Subcutaneous abdominal adipose tissue (tissue), 5 donors: ENCODE measurements around the gene YPEL1.

Source experiments
- H3K27ac ChIP-seq: one replicate; pipeline ENCODE4 v1.7.0; 2013; ENCODE audit warnings: low read depth, mild to moderate bottlenecking, inconsistent platforms, low read length, moderate library complexity
- H3K27me3 ChIP-seq, 5 donors: one replicate each; pipeline ENCODE4 v1.7.0; 2013; ENCODE audit warnings: low read length in 5 of 5, inconsistent platforms in 1 of 5; ENCODE audit not compliant: control insufficient read depth in 5 of 5, insufficient read depth in 4 of 5
- H3K36me3 ChIP-seq, 5 donors: one replicate each; pipeline ENCODE4 v1.7.0; 2013; ENCODE audit warnings: low read length in 5 of 5; ENCODE audit not compliant: control insufficient read depth in 5 of 5, insufficient read depth in 5 of 5
- H3K4me1 ChIP-seq, 5 donors: one replicate each; pipeline ENCODE4 v1.7.0; 2013; ENCODE audit warnings: low read length in 5 of 5, mild to moderate bottlenecking in 3 of 5, moderate library complexity in 1 of 5; ENCODE audit not compliant: control insufficient read depth in 5 of 5, insufficient read depth in 5 of 5
- H3K4me3 ChIP-seq, 5 donors: one replicate each; pipeline ENCODE4 v1.7.0; 2013; ENCODE audit warnings: low read length in 5 of 5, low read depth in 1 of 5
- H3K9ac ChIP-seq, 5 donors: one replicate each; pipeline ENCODE4 v1.7.0; 2013; ENCODE audit warnings: low read length in 5 of 5, mild to moderate bottlenecking in 4 of 5, moderate library complexity in 3 of 5
- H3K9me3 ChIP-seq, 5 donors: one replicate each; pipeline ENCODE4 v1.7.0; 2013; ENCODE audit warnings: low read length in 5 of 5; ENCODE audit not compliant: control insufficient read depth in 5 of 5
- donor health status: healthy.
- donor health status: healthy.
- donor health status: healthy.
- donor health status: healthy.
- donor health status: healthy.

Gene YPEL1

DNA sequence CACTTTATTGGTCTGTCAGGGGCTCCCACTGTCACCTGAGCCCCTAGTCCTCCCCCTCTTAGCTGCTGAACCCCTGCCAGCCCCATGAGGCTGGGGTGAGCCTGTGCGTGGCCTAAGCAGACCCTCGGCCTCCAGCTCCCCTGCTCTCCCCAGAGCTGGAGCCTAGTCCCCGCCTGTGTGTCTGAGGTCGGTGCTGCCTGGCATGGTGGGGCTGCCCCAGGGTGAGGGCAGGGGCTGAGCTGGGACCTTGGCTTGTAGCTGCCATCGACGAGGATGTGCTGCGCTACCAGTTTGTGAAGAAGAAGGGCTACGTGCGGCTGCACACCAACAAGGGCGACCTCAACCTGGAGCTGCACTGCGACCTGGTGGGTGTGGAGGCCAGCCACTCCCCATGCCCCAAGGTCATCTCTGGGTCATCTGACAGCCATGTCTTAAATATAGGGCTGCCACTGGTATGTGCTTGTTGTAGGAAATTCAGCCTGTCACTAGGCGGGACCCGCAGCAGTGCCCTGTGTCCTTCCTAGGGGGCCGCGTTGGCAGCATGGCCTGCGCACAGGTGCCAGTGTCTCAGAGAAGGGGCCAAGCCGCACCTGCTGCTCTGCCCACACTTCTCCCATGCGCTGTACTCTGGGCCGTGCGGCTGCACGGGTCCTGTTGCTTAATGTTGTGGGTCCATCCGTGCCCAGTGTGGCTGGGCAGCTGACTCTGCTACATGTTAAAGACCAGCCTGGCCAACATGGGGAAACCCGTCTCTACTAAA is 48.8 kb downstream of the YPEL1 start:
- Histone ChIP-seq H3K9ac (no peak overlapping the region), H3K27ac (no peak overlapping the region), H3K4me3 (no peak overlapping the region), H3K36me3 (peaks cover 0 to 86% (median 72%) of the 10 kb centered on the region in 5 donors), H3K4me1 (peaks cover 0 to 1% (median 0%) of the 10 kb centered on the region in 5 donors), H3K27me3 (no peaks in the 10 kb centered on the region), H3K9me3 (no peaks in the 10 kb centered on the region)

DNA sequence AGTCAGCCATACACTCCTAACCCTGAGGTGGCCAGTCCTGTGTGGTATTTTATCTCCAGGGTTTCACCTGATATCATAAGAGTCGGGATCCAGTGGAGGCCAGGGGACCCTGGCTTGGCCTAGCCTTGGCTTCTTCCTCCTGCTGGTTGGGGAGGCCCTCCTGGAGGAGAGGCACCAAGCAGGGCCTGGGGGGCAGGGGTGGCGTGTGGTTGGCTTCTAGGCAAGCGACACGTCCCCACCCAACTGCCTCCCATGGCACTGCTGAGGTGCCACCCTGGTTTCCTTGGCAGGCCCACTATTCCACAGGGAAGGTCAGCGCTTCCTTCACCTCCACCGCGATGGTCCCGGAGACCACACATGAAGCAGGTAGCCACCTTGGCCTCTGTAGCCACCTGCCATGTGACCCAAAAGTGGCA is 49.4 kb downstream of the YPEL1 start:
- H3K36me3 ChIP-seq = peaks cover 0 to 87% (median 75%) of the 10 kb centered on the region in 5 donors
- H3K27ac ChIP-seq = no peak overlapping the region
- no peak overlapping the region for H3K4me3 ChIP-seq
- no peaks in the 10 kb centered on the region for H3K9me3 ChIP-seq
- H3K27me3 ChIP-seq = no peaks in the 10 kb centered on the region
- H3K4me1 ChIP-seq = peaks cover 0 to 1% (median 0%) of the 10 kb centered on the region in 5 donors
- no peak overlapping the region for H3K9ac ChIP-seq

DNA sequence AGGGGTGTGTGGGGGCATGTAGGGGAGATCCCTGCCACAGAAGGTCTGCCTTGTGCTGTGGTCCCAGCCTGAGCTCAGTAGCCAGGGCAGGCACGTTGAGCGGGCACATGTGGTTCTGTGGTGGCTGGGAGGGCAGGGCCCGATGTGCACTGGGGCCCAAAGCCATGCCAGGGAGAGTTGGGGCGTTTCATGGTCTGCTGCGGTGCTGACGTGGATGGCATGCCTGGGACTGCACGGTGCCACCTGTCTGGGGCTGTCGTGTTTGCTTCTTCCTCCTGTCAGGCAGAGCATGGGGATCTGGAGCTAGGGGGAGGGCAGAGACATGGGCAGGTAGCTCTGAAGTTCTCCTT is 50.5 kb downstream of the YPEL1 start:
- Histone ChIP-seq H3K27ac (no peak overlapping the region), H3K27me3 (no peaks in the 10 kb centered on the region), H3K9ac (no peak overlapping the region), H3K36me3 (peaks cover 0 to 84% (median 75%) of the 10 kb centered on the region in 5 donors), H3K4me3 (no peak overlapping the region), H3K9me3 (no peaks in the 10 kb centered on the region), H3K4me1 (peaks cover 0 to under 1% (median 0%) of the 10 kb centered on the region in 5 donors)

DNA sequence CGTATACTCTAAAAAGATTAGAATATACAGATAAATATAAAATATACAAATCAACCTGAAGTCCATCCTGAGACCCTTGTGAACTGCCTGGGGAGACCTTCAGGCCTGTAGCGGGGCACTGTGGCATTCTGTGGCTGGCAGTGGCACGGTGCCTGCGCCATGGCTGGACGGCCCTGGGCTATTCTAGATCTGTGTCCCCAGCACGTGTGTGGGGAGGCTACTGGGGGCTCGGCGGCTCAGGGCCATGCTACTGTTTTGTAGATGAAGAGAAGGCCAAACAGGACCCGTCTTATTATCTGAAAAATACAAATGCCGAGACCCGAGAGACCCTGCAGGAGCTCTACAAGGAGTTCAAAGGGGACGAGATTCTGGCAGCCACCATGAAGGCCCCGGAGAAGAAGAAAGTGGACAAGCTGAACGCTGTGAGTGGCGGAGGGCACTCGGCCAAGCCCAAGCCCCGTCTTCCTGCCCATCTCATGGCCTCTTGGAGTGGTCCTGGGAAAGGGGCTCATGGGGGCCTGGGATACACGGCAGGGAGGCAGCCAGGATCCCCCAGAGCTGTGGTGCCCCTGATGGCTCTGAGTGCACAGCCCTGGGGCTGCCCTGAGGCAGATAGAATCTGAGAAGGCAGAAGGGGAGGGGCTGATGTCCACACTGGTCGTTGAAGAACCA is 51.0 kb downstream of the YPEL1 start:
- H3K9me3 ChIP-seq = no peaks in the 10 kb centered on the region
- peaks cover 0 to 81% (median 76%) of the 10 kb centered on the region in 5 donors for H3K36me3 ChIP-seq
- no peak overlapping the region for H3K27ac ChIP-seq
- H3K4me1 ChIP-seq = no peaks in the 10 kb centered on the region
- H3K9ac ChIP-seq = no peak overlapping the region
- H3K27me3 ChIP-seq = no peaks in the 10 kb centered on the region
- no peak overlapping the region for H3K4me3 ChIP-seq

DNA sequence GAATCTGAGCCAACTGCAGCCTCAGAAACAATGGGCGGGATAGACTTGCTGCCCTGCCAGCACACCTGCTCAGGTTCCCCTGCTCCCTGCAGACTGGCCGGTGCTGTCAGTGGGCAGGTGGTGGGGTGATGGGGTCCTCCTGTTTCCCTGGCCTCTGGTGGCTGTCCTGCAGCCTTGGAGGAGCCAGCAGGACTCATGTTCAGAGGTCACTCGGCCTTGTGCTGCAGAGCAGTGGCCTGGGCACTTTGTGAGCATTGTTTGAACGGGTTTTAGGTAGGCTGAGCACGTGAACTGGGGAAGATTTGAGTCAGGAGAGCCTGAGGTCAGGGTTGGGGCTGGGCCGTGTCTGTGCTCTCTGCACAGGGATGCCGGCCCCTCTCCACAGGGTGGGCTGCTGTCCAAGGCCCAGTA is 52.2 kb downstream of the YPEL1 start:
- no peak overlapping the region for H3K27ac ChIP-seq
- peaks cover 0 to 72% (median 67%) of the 10 kb centered on the region in 5 donors for H3K36me3 ChIP-seq
- H3K4me1 ChIP-seq = no peaks in the 10 kb centered on the region
- H3K27me3 ChIP-seq = no peaks in the 10 kb centered on the region
- H3K4me3 ChIP-seq = no peak overlapping the region
- no peak overlapping the region for H3K9ac ChIP-seq
- no peaks in the 10 kb centered on the region for H3K9me3 ChIP-seq

DNA sequence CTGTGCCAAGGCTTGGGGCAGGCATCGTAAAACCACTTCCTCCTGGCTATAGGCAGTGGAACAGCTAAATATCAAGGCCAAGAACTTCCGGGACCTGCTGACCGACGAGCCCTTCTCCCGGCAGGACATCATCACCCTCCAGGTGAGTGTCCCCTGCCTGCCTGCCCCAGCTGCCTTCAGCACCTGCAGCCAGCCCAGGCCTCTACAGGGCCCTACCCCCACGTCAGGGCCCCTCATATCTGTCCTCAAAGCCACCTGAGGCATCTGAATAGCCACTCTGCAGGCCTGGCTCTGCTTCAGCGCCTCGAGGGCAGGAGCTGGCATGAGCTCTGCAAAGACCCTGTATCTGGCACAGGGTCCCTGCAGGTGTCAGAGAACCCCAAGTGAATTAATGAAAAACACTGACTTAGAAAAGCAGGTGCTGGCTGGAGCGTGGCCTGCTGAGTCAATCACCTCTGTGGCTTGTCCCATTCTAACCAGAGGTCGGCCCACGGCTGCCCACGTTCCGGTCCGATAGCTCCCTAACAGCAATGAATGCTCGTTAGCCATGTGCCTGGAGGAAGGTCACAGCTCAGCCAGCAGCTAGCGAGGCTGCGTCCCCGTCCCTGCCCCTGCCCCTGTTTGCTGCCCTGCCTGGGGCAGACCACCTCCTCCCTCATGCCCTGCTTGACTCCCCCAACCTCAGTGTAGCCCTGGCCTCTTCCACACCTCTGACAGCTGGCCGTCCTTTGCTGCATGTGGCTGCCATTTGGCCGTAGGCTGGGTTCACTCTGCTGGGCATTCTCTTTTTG is 53.0 kb downstream of the YPEL1 start:
- no peak overlapping the region for H3K27ac ChIP-seq
- no peak overlapping the region for H3K9ac ChIP-seq
- H3K4me1 ChIP-seq = peaks cover 0 to 5% (median 4%) of the 10 kb centered on the region in 5 donors
- no peaks in the 10 kb centered on the region for H3K9me3 ChIP-seq
- H3K4me3 ChIP-seq = no peak overlapping the region
- no peaks in the 10 kb centered on the region for H3K27me3 ChIP-seq
- peaks cover 0 to 67% (median 61%) of the 10 kb centered on the region in 5 donors for H3K36me3 ChIP-seq

DNA sequence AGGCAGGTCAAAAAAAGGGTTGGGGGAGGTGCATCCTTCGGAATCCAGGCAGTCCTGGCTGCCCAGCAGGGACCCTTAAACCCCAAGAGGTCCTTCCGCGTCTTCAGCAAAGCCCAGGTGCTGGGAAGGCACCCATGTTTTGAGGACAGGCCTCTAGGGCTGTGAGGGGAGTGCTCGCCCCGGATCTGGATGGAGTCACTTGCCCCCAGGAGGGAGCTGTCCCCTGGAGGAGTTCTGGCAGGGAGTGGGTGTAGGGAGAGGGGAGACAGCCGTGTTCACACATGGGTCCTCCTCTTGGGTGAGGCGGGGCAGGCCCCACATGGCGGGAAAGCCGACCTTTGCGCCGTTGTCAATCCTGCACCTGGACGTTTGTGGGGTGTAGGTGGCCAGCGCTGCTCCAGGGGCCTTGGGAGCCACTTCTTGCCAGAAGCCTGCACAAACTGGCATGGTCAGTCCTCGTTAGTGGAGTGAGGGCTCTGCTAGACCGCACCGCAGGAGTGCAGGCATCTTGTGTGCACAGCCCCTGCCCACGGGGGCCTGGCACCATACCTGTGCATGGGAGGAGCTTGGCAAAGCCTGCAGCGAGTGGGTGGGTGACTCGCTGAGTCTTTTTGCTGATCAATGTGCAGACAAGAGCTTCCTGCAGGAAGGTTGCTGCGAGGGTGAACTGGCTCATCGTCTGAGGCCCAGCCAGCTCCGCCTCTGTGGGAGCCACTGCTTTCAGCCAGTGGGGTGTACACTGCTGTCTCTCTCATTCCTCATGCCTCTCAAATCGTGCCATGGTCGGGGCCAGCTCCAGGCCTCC is 53.8 kb downstream of the YPEL1 start:
- no peak overlapping the region for H3K27ac ChIP-seq
- H3K27me3 ChIP-seq = no peaks in the 10 kb centered on the region
- H3K4me3 ChIP-seq = no peak overlapping the region
- peaks cover 0 to 62% (median 54%) of the 10 kb centered on the region in 5 donors for H3K36me3 ChIP-seq
- H3K4me1 ChIP-seq = peaks cover 0 to 7% (median 5%) of the 10 kb centered on the region in 5 donors
- H3K9ac ChIP-seq = no peak overlapping the region
- no peaks in the 10 kb centered on the region for H3K9me3 ChIP-seq

DNA sequence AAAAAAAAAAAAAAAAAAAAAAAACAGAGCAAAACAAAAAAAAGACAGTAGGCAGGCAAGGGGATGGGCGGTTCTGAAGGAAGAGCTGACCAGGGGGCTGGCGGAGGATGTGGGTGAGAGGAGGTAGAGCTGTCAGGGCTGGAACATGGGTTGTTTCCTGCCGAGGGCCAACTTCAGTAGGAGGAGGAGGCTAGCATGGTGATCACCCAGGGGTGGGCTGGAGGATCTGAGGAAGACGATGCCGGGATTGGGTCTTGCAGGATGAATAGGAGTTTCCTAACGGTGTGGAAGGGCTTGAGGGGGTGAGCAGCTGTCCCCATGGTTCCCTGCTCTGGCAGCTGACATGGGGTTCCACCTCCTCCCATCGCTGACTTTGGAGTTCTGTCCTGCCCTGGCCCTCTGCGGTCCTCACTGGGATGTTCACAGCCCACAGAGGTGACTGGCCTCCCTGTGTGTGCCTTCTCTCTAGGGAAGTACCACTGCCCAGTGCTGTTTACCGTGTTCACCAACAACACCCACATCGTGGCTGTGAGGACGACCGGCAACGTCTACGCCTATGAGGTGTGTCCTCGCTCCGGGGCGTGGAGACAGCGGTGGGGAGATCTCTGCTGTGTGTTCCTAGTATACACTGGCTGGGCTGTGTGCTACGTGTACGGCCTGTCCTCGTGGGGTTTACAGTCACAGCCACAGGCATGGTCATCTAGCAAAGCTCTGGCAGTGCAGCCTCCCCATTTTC is 54.6 kb downstream of the YPEL1 start:
- no peak overlapping the region for H3K9ac ChIP-seq
- no peaks in the 10 kb centered on the region for H3K9me3 ChIP-seq
- H3K4me3 ChIP-seq = no peak overlapping the region
- peaks cover 0 to 55% (median 47%) of the 10 kb centered on the region in 5 donors for H3K36me3 ChIP-seq
- H3K27me3 ChIP-seq = no peaks in the 10 kb centered on the region
- peaks cover 0 to 7% (median 5%) of the 10 kb centered on the region in 5 donors for H3K4me1 ChIP-seq
- H3K27ac ChIP-seq = no peak overlapping the region

DNA sequence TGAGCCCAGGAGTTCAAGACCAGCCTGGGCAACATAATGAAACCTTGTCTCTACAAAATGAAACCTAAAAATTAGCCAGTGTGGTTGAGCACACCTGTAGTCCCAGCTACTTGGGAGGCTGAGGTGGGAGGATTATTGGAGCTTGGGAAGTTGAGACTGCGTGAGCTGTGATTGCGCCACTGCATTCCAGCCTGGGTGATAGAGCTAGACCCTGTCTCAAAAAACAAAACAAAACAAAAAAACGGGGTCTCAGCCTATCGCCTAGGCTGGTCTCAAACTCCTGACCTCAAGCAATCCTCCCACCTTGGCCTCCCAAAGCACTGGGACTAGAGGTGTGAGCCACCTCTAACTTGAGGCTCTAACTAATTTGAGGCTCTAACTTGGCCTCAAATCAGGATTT is 56.2 kb downstream of the YPEL1 start:
- H3K4me3 ChIP-seq = no peak overlapping the region
- H3K27ac ChIP-seq = no peak overlapping the region
- H3K9ac ChIP-seq = no peak overlapping the region
- peaks cover 0 to 7% (median 5%) of the 10 kb centered on the region in 5 donors for H3K4me1 ChIP-seq
- peaks cover 0 to 56% (median 46%) of the 10 kb centered on the region in 5 donors for H3K36me3 ChIP-seq
- no peaks in the 10 kb centered on the region for H3K9me3 ChIP-seq
- no peaks in the 10 kb centered on the region for H3K27me3 ChIP-seq
